Neural progenitor cell (in vitro differentiated cells): ENCODE measurements around the gene SCN7A.

Experiments
- EZH2 ChIP-seq: fragments of 200-600 bp; sonication (generic); IDR thresholded peaks from 2 replicates; pipeline ENCODE4 v1.6.1; 2017; ENCODE audit warnings: antibody characterized with exemption, mild to moderate bottlenecking, moderate library complexity
- TF ChIP-seq, protein P1 (sequence below): fragments of 200-600 bp; sonication (generic); IDR thresholded peaks from 2 replicates; pipeline ENCODE4 v1.5.1; 2017; ENCODE audit warnings: antibody characterized with exemption, mild to moderate bottlenecking

- TF ChIP-seq, protein P1, sequence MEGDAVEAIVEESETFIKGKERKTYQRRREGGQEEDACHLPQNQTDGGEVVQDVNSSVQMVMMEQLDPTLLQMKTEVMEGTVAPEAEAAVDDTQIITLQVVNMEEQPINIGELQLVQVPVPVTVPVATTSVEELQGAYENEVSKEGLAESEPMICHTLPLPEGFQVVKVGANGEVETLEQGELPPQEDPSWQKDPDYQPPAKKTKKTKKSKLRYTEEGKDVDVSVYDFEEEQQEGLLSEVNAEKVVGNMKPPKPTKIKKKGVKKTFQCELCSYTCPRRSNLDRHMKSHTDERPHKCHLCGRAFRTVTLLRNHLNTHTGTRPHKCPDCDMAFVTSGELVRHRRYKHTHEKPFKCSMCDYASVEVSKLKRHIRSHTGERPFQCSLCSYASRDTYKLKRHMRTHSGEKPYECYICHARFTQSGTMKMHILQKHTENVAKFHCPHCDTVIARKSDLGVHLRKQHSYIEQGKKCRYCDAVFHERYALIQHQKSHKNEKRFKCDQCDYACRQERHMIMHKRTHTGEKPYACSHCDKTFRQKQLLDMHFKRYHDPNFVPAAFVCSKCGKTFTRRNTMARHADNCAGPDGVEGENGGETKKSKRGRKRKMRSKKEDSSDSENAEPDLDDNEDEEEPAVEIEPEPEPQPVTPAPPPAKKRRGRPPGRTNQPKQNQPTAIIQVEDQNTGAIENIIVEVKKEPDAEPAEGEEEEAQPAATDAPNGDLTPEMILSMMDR: no peak
- no peak for TF ChIP-seq EZH2
Observed at GRCh38 chr2:166380615-166381014, 113.4 kb downstream of the SCN7A start.
